GM21381 (cell line): ENCODE results near the gene ITPRID1.
"Not testable (repeated sequence)": the region's sequence is repeated elsewhere in the genome, so short reads cannot be mapped to it uniquely, and the experiment has no call there.

Experiments
- ATAC-seq: cut with Tn5 transposase; IDR thresholded peaks from one replicate; pipeline ENCODE4 v1.9.1; 2021; ENCODE audit warnings: mild to moderate bottlenecking, moderate library complexity; ENCODE audit not compliant: unreplicated experiment

Gene ITPRID1

GRCh38 chr7:31516680-31517502 lies 3.0 kb downstream of the ITPRID1 start:
- no peak for ATAC-seq

DNA sequence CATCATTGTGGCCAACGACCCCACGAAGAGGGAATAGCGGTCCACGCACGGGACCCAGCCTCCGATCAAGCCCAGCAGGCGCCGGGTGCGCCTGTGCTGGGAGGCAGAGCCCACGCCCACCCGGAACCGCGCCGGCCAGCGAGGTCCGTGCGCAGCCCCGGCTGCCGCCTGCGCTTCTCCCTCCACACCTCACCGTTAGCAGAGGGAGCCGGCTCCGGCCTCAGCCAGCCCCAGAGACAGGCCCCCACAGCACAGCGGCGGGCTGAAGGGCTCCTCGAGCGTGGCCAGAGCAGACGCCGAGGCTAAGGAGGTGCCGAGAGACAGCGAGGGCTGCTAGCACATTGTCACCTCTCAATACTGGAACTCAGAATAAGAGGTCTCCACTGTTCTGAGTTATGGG lies 3.6 kb downstream of the ITPRID1 start:
- no peak for ATAC-seq

DNA sequence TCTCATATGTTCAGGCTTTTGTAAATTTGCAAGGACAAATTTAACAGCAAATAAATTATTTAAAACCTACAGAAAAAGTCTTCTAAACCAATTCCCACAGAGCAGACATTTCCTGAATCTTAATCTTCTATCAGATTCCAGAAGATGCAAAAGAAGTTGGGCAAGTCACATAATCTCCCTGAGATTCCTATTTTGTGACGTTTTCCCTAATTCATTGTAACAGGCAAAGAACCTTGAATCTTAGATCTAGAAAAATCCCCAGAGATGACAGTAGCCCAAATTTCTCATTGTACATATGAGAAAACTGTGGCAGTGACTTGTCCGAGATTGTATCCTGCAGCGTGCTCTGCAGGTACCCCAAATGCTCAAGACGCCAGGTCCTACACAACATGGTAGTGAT lies 4.9 kb downstream of the ITPRID1 start:
- no peak for ATAC-seq

GRCh38 chr7:31521336-31522010 lies 7.6 kb downstream of the ITPRID1 start:
- ATAC-seq, result no peak

- no peak for ATAC-seq
Observed at GRCh38 chr7:31526864-31527263, 13.0 kb downstream of the ITPRID1 start.

DNA sequence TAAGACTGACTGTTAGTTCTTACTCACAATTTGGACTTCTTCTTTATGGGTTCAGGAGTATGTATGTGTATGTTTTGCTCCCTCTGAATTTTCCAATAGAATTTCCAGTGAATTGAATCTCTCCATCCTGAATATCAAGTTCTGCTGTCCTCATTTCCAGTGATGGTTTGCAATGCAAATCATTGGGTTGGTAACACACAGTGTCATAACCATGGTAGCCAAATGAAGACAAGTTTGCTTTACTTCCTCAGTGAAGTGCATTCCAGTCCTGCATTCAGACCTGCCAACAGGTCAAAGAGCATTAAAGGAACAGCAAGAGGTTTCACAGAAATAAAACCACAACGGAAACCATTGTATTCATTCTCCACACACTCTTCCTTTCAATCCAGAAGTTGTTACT lies 15.2 kb downstream of the ITPRID1 start:
- no peak for ATAC-seq

DNA sequence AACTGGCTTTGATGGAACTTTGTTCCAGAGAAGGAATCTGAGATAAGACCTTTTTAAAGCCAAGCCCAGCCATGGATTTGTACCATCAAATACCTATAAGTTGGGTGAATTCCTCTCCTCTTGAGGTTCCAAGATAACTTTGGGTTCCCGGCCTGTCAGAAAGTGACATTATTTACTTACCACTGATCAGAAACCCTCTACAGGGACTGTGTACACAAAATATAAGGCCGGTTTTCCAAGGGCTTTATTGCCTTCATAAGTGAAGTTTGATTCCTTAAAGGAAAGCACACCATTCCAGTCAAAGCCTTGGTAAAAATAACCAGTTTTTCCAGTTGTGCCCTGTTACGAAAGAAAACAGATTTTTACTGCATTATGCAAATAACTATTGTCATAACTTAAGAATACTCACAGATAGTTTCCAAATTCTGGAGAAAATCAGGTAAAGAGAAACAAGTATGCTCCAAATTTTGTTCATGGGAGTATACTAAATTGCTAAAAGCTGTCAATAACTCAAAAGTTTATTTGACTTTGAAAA lies 26.8 kb downstream of the ITPRID1 start:
- ATAC-seq, result not testable (repeated sequence)

DNA sequence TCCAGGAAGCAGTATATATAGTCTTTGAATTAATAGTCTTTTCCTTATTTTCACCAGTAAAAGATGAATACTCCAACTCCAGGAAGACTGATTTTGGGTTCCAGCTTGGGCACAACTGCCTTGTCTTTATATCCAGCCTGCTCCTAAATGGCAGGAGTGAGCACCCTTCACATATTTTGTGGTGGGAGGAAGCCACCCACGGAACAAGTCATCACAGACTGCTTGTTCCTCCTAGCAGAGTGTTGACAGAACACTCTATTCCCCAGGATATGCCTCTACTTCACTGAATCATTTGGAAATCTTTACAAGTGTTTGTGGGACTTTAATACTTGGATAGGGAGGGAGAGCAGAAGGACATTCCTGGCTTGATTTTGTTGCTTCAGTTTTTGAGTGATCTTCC lies 31.7 kb downstream of the ITPRID1 start:
- ATAC-seq, result no peak

- ATAC-seq, result no peak
Observed at GRCh38 chr7:31549611-31550010, 35.7 kb downstream of the ITPRID1 start.

DNA sequence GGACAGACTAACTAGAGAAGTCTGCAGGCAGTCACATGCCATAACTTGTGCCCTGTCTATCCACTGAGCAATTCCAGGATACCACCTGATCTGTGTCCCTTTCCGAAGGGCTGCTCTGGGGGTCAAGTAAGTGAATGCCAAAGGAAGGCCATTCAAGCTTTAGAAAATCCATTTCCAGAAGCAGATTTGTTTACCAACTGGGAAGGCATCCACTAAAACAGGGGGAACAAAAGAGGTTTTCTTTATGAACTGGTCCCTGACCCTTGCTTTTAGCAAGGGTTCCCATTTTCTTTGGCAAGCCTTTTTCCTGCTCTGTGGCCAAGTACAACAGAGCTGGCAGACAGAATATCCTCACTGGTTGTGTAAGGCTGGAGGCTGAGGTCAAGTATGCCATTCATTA lies 36.5 kb downstream of the ITPRID1 start:
- ATAC-seq, result no peak

DNA sequence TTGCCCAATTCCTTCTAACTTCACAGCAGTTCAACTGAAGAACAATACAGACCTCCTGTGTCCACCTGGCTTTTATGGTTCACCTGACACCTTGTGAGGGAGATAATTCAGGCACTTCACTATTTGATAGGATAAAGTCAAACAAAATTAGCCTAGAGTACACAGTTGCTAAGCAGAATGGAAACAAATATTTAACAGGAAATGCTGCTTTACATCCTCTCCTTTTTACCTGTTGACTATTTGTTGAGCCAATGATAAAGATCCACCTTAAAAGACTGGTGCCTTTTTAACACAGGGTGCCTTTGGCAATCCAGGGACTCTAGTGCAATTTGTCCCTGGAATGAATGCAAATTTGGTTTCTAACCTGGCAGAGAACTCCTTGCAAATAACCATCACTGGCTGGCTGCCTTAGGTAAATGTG lies 39.8 kb downstream of the ITPRID1 start:
- ATAC-seq, result no peak

DNA sequence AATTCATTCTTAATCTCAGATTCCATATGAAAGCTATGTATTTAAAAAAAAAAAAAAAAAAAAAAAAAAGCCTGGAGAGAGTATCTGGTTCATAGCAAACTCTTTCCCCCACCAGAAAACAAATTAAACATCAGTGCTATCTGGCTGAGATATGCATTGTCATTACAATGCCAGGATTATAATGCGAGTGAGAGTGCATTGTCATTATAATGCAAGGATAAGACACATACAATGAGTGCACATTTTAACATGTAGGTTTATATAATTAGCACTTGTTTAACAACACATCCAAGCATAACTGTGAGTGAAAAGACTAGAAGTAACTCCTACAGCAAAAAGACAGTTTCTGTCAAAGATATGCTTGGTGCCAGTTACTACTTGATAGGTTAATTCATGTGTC lies 48.1 kb downstream of the ITPRID1 start:
- ATAC-seq, result no peak

GRCh38 chr7:31563522-31563921 lies 49.6 kb downstream of the ITPRID1 start:
- ATAC-seq, result no peak

GRCh38 chr7:31563951-31564350 lies 50.1 kb downstream of the ITPRID1 start:
- no peak for ATAC-seq

DNA sequence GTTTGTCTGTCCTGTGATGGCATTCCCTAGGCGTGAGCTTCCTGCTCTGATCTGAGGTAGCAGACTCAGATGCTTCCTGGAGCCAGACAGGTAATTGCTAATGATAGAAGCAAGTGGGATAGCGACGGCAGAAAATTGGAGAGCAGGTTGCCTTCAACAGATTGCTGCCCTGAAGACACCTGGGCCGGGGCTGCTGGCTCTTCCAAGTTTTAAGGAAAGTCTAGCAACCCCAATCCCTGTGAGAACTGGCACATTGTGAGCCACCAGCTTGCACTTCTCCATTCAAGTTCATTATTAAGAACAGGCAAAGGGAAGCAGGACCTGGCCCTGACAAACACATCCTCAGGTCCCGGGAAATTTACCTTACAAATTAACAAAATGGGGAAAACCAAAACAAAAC lies 50.8 kb downstream of the ITPRID1 start:
- ATAC-seq, result no peak

DNA sequence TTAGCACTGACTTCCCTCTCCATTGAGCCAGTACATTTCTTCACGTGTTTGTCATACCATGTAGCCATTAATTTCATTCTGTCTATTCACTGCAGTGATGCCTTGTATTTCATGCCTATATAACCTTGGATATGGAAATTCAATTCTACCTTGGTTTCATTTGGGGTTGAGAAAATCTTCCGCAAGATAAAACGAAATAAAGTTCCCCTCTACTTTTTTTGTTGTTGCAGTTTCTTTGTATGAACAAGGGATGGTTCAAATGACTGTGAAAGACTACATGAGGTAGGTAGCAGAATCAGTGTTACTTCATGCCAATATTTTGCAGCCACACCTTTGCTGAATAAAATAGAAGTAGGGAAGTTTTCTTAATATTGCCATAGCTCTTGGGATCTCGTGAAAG lies 55.6 kb downstream of the ITPRID1 start:
- ATAC-seq, result no peak

GRCh38 chr7:31583526-31583925 lies 69.6 kb downstream of the ITPRID1 start:
- ATAC-seq, result no peak

GRCh38 chr7:31583942-31584341 lies 70.1 kb downstream of the ITPRID1 start:
- ATAC-seq, result no peak

DNA sequence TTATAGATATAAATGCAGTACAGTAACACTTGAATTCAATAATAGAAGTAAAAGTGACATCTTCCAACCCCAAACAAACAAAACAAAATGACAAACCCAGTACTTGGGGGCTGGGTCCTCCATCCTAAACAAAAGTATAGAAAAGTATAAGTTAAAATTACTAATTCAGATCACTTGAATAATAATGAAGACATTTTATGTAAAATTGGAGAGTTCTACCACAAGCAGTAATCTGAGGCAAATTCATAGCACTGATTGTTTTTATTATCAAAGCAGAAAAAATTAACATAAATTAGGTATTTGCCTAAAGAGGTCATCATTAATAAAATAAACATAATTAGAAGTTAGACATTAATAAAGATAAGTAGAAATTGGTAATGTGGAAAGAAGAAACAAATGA lies 81.5 kb downstream of the ITPRID1 start:
- no peak for ATAC-seq

DNA sequence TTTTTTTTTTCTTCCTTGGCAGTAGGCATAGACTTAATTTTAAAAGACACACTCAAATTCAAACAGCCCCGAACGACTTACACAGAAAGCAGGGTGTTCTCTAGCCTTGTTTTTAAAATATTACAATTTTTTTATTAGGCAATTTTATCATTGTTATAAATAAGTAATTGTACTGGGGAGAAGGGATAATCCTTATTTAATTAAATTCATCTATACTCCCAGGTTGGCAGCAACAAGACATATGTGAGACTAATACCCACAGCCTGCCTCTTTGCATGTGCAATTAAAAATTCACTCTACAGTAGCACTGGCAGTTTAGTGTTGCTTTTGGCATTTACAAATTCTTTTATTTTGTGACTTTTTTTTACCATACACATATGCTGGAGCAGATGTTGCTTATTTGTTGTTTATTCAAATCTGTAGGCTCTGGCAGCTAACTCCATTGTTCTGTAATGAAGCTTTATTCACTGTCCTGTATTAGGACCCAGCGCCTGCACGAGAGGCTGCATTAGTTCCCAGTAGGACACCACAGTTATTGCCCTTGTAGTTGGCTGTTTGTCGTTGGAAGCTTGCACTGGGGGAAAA lies 88.2 kb downstream of the ITPRID1 start:
- ATAC-seq, result no peak

DNA sequence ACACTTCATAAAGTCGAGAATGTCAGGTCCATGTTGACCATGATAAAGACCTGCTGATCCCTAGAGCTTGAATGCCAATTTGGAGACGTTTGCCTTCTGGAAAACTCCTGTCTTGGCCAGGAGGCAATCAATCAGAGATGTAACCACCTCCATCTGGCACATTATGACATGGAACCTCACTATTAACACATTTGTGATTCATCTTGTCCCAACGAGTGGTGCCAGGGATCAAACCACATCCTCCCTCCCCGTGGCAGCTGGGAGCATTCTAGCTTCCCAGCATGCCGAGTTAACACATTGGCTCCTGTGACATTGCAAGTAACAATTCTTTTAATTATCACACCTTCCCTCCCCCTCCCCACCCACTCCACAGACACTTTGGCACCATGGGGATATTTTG lies 89.2 kb downstream of the ITPRID1 start:
- ATAC-seq, result no peak

DNA sequence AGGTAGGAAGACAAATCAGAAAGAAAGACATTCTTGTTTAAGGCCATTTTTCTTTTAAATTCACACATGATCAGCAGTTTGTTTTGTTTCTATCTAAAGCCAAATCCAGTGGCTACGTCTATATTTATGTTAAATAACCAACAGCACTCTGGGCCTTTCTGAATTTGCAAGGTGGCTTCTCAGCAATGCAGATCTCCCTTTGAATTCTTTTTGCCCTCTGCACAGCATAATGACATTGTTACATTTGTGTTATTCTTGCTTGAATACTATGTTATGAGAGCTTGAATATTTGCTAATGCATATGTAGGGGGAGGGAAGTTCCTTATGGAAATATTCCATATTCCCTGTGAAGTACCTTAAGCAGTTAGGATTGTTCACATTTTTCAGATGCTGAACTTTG lies 99.7 kb downstream of the ITPRID1 start:
- ATAC-seq, result no peak
